ENCODE results near the gene NHLRC4. TPM values are rescaled to one million over a fixed set of nuclear protein-coding genes. Genes with fewer than 3 reads are reported as not detected.

The NHLRC4 gene
- total and polyA plus RNA-seq, 2 donors (not counting 1 experiment from before 2014, with no cell fraction given) = 2.2 to 4.2 TPM

DNA sequence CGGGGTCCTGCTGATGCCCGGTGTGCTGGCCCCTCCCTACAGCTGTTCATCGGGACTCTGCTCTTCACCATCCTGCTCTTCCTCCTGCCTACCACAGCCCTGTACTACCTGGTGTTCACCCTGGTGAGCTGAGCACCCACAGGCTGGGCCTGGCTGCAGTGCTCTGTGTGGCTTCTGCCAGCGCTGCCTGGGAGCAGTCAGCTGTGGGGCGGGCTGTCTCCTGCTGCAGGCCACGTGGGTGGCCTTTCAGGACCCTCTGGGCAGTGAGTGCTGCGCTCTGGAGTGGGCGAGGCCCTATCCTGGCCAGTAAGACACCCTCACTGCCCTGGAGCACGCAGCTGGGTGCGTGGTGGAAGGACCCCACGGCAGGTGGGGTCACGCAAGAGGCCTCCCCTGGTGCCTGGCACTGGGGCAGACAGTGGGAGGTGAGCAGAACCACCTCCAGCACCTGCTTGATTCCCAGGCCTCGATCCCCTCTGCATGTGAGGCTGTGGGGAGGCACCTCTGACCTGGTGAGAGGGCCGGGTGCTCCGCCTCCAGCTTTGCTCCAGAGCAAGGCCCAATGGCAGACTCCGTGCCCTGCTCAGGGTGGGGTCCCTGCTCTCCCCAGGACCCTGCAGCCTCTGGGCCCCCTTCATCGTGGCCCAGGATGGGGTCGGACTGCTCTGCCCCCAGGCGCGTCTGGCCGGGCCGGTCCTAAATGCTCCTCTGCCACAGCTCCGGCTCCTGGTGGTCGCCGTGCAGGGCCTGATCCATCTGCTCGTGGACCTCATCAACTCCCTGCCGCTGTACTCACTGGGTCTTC lies 13.5 kb downstream of the NHLRC4 start:
- Histone ChIP-seq H3K4me1 (ENCODE audit: control insufficient read depth in 2 of 2, insufficient read depth in 2 of 2, low read length in 2 of 2) (peaks cover 0 to 8% of the 10 kb centered on the region in 2 donors), H4K20me1 (ENCODE audit: control insufficient read depth, insufficient read depth, low read length, poor library complexity, severe bottlenecking) (no peaks in the 10 kb centered on the region), H3K4me3 (ENCODE audit: control extremely low read depth in 1 of 5, extremely low read depth in 1 of 5, insufficient read depth in 1 of 5, low read depth in 2 of 5, low read length in 4 of 5) (no peak overlapping the region), H2AFZ (ENCODE audit: insufficient read depth, low read depth, low read length, poor library complexity, severe bottlenecking) (no peak overlapping the region), H3K79me2 (ENCODE audit: control insufficient read depth, insufficient read depth, low read length) (no peaks in the 10 kb centered on the region), H3K27me3 (replicated peaks in 1 of 4; ENCODE audit: control extremely low read depth in 1 of 4, control insufficient read depth in 3 of 4, insufficient read depth in 4 of 4, low read length in 3 of 4) (peaks cover 0 to under 1% (median 0%) of the 10 kb centered on the region in 4 experiments), H3K4me2 (replicated peaks; ENCODE audit: low read depth, low read length, poor library complexity, severe bottlenecking) (no peak overlapping the region), H3K9me3 (ENCODE audit: control extremely low read depth in 1 of 3, control insufficient read depth in 2 of 3, insufficient read depth in 1 of 3, low read length in 2 of 3) (no peaks in the 10 kb centered on the region), H3K9ac (ENCODE audit: low read length) (no peak overlapping the region), H3K27ac (ENCODE audit: low read length in 2 of 2) (no peak overlapping the region), H3K36me3 (replicated peaks in 1 of 2; ENCODE audit: control extremely low read depth in 1 of 2, control insufficient read depth in 1 of 2, extremely low read depth in 1 of 2, insufficient read depth in 2 of 2, low read length in 1 of 2) (no peaks in the 10 kb centered on the region)
- intact Hi-C loops (cut with micrococcal nuclease) = no loop called here
- POLR2A ChIA-PET = interaction anchor here (1.2 kb wide), 1 partner anchor 8 kb away, joined by 3 read pairs; no protein-coding TSS in a partner anchor
- no peak for DNase-seq
- Mint-ChIP-seq H3K4me3 (no peak overlapping the region), H3K27ac (no peak overlapping the region), H3K27me3 (no peaks in the 10 kb centered on the region), H3K9me3 (ENCODE audit: insufficient read depth) (no peaks in the 10 kb centered on the region), H3K4me1 (peaks cover 4% of the 10 kb centered on the region)
- CTCF ChIA-PET = no interaction called here
- no peak for ATAC-seq (ENCODE audit: low read depth)
- WGBS (ENCODE audit: insufficient coverage) = 95% methylated on average over 27 of the region's 27 CpGs
- no peak for TF ChIP-seq EZH2 (IDR thresholded peaks at IDR 0.05; ENCODE audit: borderline replicate concordance, insufficient read depth, low read depth, low read length, poor library complexity, severe bottlenecking)
- TF ChIP-seq, protein P1, sequence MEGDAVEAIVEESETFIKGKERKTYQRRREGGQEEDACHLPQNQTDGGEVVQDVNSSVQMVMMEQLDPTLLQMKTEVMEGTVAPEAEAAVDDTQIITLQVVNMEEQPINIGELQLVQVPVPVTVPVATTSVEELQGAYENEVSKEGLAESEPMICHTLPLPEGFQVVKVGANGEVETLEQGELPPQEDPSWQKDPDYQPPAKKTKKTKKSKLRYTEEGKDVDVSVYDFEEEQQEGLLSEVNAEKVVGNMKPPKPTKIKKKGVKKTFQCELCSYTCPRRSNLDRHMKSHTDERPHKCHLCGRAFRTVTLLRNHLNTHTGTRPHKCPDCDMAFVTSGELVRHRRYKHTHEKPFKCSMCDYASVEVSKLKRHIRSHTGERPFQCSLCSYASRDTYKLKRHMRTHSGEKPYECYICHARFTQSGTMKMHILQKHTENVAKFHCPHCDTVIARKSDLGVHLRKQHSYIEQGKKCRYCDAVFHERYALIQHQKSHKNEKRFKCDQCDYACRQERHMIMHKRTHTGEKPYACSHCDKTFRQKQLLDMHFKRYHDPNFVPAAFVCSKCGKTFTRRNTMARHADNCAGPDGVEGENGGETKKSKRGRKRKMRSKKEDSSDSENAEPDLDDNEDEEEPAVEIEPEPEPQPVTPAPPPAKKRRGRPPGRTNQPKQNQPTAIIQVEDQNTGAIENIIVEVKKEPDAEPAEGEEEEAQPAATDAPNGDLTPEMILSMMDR (IDR thresholded peaks at IDR 0.05) = no peak

DNA sequence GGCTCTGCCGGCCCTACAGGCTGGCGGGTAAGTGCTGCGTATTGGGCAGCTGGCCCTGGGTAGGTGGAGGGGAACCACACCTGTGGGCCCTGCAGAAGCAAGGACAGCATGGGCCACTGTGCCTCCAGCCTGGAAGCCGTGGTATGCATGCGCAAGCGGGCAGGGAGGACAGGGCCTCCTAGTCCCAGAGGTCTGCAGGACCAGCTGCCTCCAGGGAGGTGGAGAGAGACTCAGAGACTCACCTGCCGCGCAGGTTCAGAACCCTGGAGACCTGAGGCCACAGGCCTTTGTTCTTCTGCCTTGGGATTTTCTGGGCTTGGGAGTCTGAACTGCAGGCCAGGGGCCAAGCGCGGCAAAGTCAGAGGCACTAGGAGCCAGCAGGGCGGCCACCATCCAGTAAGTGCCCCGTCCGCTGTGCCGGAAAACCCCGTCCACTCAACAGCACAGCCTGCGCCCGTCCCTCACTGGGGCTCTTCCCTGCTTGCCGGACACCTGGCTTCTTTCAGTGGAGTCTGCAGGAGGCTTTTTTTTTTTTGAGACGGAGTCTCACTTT lies 14.2 kb downstream of the NHLRC4 start:
- no peaks in the 10 kb centered on the region for H3K36me3 ChIP-seq (replicated peaks in 1 of 2; ENCODE audit: control extremely low read depth in 1 of 2, control insufficient read depth in 1 of 2, extremely low read depth in 1 of 2, insufficient read depth in 2 of 2, low read length in 1 of 2)
- no peaks in the 10 kb centered on the region for H3K79me2 ChIP-seq (ENCODE audit: control insufficient read depth, insufficient read depth, low read length)
- Mint-ChIP-seq H3K27me3 (no peaks in the 10 kb centered on the region), H3K9me3 (ENCODE audit: insufficient read depth) (no peaks in the 10 kb centered on the region), H3K4me3 (no peak overlapping the region), H3K27ac (no peak overlapping the region), H3K4me1 (peaks cover 8% of the 10 kb centered on the region)
- H3K4me2 ChIP-seq (replicated peaks; ENCODE audit: low read depth, low read length, poor library complexity, severe bottlenecking) = no peak overlapping the region
- H3K27me3 ChIP-seq (replicated peaks in 1 of 4; ENCODE audit: control extremely low read depth in 1 of 4, control insufficient read depth in 3 of 4, insufficient read depth in 4 of 4, low read length in 3 of 4) = peaks cover 0 to 2% (median 0%) of the 10 kb centered on the region in 4 experiments
- intact Hi-C loops (cut with micrococcal nuclease) = no loop called here
- WGBS (ENCODE audit: insufficient coverage) = 99% methylated on average over 18 of the region's 19 CpGs
- H3K27ac ChIP-seq (ENCODE audit: low read length in 2 of 2) = no peak overlapping the region
- CTCF ChIA-PET = no interaction called here
- DNase-seq (no peak), ATAC-seq (ENCODE audit: low read depth) (no peak)
- POLR2A ChIA-PET = interaction anchor here (0.6 kb wide), 1 partner anchor 13 kb away, joined by 7 read pairs; no protein-coding TSS in a partner anchor
- H3K9ac ChIP-seq (ENCODE audit: low read length) = no peak overlapping the region
- no peaks in the 10 kb centered on the region for H4K20me1 ChIP-seq (ENCODE audit: control insufficient read depth, insufficient read depth, low read length, poor library complexity, severe bottlenecking)
- no peaks in the 10 kb centered on the region for H3K9me3 ChIP-seq (ENCODE audit: control extremely low read depth in 1 of 3, control insufficient read depth in 2 of 3, insufficient read depth in 1 of 3, low read length in 2 of 3)
- peaks cover 0 to 8% of the 10 kb centered on the region in 2 donors for H3K4me1 ChIP-seq (ENCODE audit: control insufficient read depth in 2 of 2, insufficient read depth in 2 of 2, low read length in 2 of 2)
- no peak overlapping the region for H2AFZ ChIP-seq (ENCODE audit: insufficient read depth, low read depth, low read length, poor library complexity, severe bottlenecking)
- H3K4me3 ChIP-seq (ENCODE audit: control extremely low read depth in 1 of 5, extremely low read depth in 1 of 5, insufficient read depth in 1 of 5, low read depth in 2 of 5, low read length in 4 of 5) = no peak overlapping the region
- no peak for TF ChIP-seq EZH2 (IDR thresholded peaks at IDR 0.05; ENCODE audit: borderline replicate concordance, insufficient read depth, low read depth, low read length, poor library complexity, severe bottlenecking)
- TF ChIP-seq, protein P1 (IDR thresholded peaks at IDR 0.05) = no peak
